Embryonic facial prominence (tissue), 1 donor: Measurements from ENCODE around the gene PHF1.

Experiments used
- DNase-seq: peaks from one replicate; pipeline ENCODE4 v3.0.0-alpha.2; 2016; ENCODE audit errors: extremely low spot score

The PHF1 gene

GRCh38 chr6:33417903-33418689 is 7.3 kb downstream of the PHF1 start, which contains the start of gene CUTA:
Gene CUTA (minus strand): TSS chr6:33418107. CDS start chr6:33418000, 107 bp downstream.
- DNase-seq, result peak; percentile 100

- DNase-seq, result no peak
These were observed 8.0 kb downstream of the PHF1 start for GRCh38 chr6:33418690-33419291.

DNA sequence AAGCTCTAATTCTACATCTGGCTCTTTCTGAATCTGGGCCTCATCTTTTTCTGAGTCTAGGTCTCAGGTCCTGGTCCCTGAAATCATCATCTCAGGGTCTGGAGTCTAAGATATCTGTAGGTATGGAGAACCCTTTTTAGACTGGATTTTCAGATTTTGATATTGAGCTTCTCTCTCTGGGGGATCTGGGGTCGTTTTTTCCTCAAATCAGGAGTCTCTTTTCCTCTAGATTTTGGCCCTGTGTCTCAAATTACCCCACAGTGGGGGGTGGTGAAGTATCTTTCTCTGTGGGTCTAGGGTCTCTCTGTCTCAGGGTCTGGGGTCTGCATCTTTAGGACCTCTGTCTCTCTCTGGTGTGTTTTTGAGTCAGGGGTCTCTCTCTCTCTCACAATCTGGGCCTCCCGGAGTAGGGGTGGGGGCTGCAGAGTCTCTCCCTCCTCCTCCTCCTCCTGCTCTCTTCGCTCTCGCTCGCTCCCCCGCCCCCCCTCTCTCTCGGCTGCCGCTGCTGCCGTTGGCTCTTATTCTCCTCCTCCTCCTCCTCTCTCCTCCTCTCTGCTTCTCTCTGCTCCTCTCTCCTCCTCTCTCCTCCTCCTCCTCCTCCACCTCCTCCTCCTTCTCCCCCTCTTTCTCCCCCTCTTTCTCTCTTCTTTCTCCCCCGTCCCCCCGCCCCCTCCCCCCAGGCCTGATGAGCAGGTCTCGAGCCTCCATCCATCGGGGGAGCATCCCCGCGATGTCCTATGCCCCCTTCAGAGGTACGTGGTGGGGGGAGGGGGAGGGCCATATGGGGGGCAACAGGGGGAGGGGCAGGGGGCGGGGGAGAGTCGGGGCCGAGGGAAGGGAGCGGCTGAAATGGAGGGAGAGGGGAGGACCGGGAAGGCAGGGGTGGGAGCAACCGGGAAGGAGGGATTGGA is 9.0 kb downstream of the PHF1 start, which contains the start of gene SYNGAP1:
SYNGAP1 (plus strand) TSS at position 486 of the 911 bp plus-strand sequence; CDS start at position 686, 200 bp downstream.
- peak; percentile 80 for DNase-seq

DNA sequence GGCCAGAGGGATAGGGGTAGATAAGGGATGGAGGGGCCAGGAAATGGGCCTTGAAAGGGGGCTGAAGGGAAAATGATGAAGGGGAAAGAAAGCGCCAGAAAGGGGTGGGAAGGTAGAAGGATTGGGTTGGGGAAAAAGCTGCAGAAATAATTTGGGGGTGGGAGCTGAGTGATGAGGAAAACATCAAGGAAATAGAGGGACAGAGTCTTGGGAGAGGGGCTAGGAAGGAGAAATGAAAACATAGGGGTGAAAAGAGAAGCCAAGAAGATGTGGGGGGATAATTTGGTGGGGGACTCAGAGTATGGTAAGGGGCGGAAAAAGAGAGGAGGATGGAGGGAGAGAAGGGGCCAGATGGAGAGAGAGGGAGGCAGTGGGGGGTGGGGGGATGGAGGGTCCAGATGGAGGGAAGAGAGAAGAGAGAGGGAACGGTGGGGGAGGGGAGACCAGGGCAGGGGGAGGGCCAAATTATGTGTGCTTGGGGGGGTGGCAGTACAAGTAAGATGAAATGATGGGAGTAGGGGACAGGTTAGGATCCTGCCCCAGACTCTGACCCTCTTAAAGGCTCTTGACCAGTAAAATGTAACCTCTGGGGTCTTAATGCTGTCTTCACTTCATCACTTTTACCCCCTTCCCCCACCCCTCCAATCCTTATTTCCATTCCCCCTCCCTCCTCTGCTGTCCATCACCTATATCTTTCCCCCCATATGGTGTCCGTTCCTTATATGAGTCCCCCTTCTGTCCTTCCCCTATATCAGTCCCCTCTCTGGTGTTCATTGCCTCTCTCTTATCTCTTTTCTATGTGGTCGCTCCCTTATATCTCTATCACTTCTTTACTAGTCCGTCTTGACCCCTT is 9.9 kb downstream of the PHF1 start:
- DNase-seq, result no peak

DNA sequence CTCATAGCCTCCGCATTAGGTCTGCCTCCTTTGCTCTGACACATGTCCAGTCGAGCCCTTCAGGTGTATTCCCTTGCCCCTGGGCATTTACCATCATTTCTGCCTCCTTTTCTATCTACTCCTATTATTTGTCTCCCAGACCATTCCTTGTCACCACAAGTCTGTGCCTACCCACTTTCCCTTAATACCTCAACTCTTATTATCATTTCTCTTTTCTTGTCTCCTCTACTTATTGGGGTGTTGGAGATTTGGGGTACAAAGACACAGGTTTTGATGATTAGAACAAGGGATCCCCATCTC is 10.5 kb downstream of the PHF1 start:
- no peak for DNase-seq

- no peak for DNase-seq
These were observed 13.0 kb downstream of the PHF1 start for GRCh38 chr6:33423777-33424176.

- no peak for DNase-seq
These were observed 14.2 kb downstream of the PHF1 start for GRCh38 chr6:33424855-33425667.

GRCh38 chr6:33425668-33426577 is 15.1 kb downstream of the PHF1 start:
- DNase-seq, result peak; percentile 83

GRCh38 chr6:33426590-33427511 is 16.0 kb downstream of the PHF1 start:
- no peak for DNase-seq

GRCh38 chr6:33427585-33428223 is 16.9 kb downstream of the PHF1 start:
- no peak for DNase-seq

GRCh38 chr6:33428224-33428965 is 17.6 kb downstream of the PHF1 start:
- DNase-seq, result no peak

DNA sequence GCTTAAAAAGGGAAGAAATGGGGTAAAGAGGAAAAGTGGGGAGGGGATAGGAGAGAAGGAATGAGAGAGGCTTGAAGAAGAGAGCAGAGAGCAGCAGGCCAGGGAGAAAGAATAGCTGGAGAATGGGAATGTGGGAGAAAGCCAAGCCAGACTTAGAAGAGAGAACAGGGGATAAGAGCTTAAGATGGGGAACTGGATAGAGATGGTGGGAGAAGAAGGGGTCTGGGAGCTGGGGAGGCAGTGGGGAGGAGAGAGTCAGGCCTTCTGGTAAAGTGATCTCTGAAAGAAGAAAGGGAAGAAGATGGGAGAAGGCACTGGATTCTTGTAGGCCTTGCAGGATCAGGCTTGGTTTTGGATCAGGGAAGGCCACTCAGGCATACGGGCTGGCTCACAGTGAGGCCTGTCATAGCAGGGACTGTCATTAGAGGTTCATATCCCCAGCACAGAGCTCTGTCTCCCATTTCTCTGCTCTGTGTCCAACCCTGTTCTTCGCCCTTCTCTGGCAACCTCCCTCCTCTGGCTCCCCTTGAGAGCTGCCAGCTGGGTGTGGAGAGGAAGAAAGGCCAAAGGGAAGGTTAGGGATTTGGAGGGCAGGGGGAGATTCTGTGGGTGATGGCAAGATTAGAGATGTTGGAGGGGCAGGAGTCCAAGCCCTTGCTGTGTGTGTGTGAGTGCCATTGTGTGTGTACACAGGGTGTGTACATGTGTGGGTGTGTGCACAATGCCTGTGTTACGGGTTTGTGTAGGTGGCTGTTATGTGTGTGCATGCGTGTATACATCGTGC is 18.3 kb downstream of the PHF1 start:
- no peak for DNase-seq

DNA sequence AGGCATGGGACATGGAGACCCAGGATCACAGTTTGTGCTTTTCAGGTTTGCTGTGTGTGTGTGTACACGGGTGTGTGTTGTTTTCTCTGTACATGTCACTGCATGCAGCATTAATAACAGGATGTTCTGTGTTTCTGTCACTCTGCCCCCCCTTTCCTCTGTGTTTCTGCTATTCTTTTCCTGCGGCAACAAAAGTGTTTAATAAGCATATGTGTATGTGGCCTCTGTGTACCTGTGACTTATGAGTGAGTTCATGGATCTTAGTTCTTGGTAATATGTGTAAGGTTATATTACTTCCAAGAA is 18.9 kb downstream of the PHF1 start:
- DNase-seq, result no peak

- DNase-seq, result no peak
These were observed 19.5 kb downstream of the PHF1 start for GRCh38 chr6:33430334-33430733.

DNA sequence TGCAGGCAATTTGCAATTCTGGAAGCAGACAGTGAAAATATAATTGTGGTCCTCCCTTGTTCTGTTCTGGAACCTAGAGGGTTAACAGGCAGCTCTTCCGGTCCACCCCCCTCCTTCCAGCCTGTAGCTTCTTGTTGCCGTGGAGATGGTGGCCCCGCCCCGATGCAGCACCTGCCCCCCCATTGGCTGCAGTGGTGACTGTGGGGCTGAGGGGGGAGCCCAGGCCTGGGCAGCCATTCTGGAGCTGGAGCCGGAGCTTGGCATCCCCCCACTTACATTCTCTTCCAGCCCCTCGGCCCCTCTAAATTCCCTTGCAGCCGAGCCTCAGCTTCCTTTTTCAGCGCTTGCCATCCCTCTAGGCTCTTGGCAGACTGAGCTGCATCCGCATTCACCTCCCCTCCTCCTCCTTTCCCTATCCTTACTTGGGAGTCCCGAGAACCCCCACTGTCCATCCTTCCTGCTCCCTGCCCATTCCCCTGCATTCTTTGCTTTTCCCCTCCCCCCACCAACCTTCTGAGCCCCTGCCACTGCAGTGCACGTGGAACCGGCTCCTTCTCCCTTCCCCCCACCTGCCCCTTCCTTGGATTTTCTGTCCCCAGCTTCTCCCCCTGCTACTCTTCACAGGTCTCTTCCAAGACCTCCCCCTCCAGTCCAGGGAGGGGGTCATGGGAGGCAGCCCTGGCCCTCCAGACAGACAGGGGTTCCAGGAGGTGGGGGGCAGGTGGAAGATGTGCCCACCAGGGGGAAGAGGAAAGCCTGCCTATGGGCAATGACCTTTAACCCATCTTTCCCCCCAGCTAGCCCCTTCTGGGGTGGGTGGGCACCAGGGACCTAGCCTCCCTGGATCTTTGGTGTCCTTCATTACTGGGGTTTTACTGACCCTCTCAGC is 20.4 kb downstream of the PHF1 start:
- peak; percentile 69 for DNase-seq
